Measurements from ENCODE around the gene KLHL22.

- TF ChIP-seq FOXM1 (IDR thresholded peaks at IDR 0.05; ENCODE audit: borderline replicate concordance, low read depth) (no peak), REST (IDR thresholded peaks at IDR 0.05; ENCODE audit: low read depth) (no peak), ZBTB7A (IDR thresholded peaks at IDR 0.05; ENCODE audit: low read depth) (no peak), TAF1 (IDR thresholded peaks at IDR 0.05; ENCODE audit: low read depth) (no peak), YY1 (IDR thresholded peaks at IDR 0.05; ENCODE audit: low read depth) (no peak), CEBPB (IDR thresholded peaks at IDR 0.05) (no peak), EP300 (IDR thresholded peaks at IDR 0.05; ENCODE audit: borderline replicate concordance) (no peak), TCF12 (IDR thresholded peaks at IDR 0.05; ENCODE audit: low read depth) (no peak), TEAD4 (IDR thresholded peaks at IDR 0.05) (no peak)
- TF ChIP-seq, protein P1, sequence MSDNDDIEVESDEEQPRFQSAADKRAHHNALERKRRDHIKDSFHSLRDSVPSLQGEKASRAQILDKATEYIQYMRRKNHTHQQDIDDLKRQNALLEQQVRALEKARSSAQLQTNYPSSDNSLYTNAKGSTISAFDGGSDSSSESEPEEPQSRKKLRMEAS (IDR thresholded peaks at IDR 0.05): no peak
Observed at GRCh38 chr22:20414450-20414849, 81.1 kb downstream of the KLHL22 start.
